Fibroblast of mammary gland (primary cell): ENCODE data around the gene SP9.

Experiments
- DNase-seq: peaks from one replicate; pipeline ENCODE4 v3.0.0-alpha.2; 2010; ENCODE audit warnings: low read depth
- H3K4me3 ChIP-seq: 2 replicates; pipeline ENCODE4 v1.5.1; 2011; ENCODE audit warnings: low read depth, mild to moderate bottlenecking, low read length, moderate library complexity; ENCODE audit not compliant: control insufficient read depth
- CTCF ChIP-seq: conservative IDR thresholded peaks from 2 replicates; pipeline ENCODE4 v1.5.1; 2011; ENCODE audit warnings: low read depth, low read length, inconsistent platforms; ENCODE audit not compliant: control insufficient read depth, insufficient read depth

The SP9 gene

GRCh38 chr2:174334781-174335251 is at the start of gene SP9:
Gene SP9 (plus strand): TSS chr2:174334954. CDS start chr2:174335093, 139 bp downstream.
- peak within 1 kb of the TSS; percentile 34 for H3K4me3 ChIP-seq
- peak; percentile 46 for DNase-seq

GRCh38 chr2:174286172-174286571 is 48.6 kb upstream of the SP9 start:
- TF ChIP-seq CTCF, result no peak
- DNase-seq, result no peak
- no peak overlapping the region for H3K4me3 ChIP-seq

More at GRCh38 chr2:174334781-174335251, at the start of gene SP9:
- TF ChIP-seq CTCF, result no peak

- DNase-seq, result no peak
- no peak for TF ChIP-seq CTCF
Measured at GRCh38 chr2:174292908-174293307, 41.8 kb upstream of the SP9 start.

GRCh38 chr2:174300114-174300513 is 34.6 kb upstream of the SP9 start:
- H3K4me3 ChIP-seq, result no peak overlapping the region
- TF ChIP-seq CTCF, result no peak
- DNase-seq, result peak; percentile 13

More at GRCh38 chr2:174292908-174293307, 41.8 kb upstream of the SP9 start:
- H3K4me3 ChIP-seq, result no peak overlapping the region

- no peak overlapping the region for H3K4me3 ChIP-seq
- TF ChIP-seq CTCF, result no peak
- DNase-seq, result no peak
Measured at GRCh38 chr2:174312581-174313234, 22.0 kb upstream of the SP9 start.

GRCh38 chr2:174322149-174322548 is 12.6 kb upstream of the SP9 start:
- no peak for DNase-seq
- TF ChIP-seq CTCF, result no peak
- no peak overlapping the region for H3K4me3 ChIP-seq
